Right renal cortex interstitium (tissue), 3 donors: ENCODE measurements around the gene ADAMTS2. TPM values are rescaled to one million over a fixed set of nuclear protein-coding genes. Genes with fewer than 3 reads are reported as not detected.

Experiments
- DNase-seq, 3 donors: peaks; one replicate each; pipeline ENCODE4 v3.0.0-alpha.2; 2013; ENCODE audit warnings: low read depth in 3 of 3, low spot score in 2 of 3
- polyA plus RNA-seq, 3 donors: library from polyadenylated mRNA; unstranded; fragments of 120-200 nt; gene quantifications; one replicate each; pipeline ENCODE4 v1.2.1, GENCODE V29; 2013; ENCODE audit not compliant: insufficient read length in 3 of 3

Gene ADAMTS2
- polyA plus RNA-seq, 3 donors = 9.4 to 9.6 (median 9.4) TPM

DNA sequence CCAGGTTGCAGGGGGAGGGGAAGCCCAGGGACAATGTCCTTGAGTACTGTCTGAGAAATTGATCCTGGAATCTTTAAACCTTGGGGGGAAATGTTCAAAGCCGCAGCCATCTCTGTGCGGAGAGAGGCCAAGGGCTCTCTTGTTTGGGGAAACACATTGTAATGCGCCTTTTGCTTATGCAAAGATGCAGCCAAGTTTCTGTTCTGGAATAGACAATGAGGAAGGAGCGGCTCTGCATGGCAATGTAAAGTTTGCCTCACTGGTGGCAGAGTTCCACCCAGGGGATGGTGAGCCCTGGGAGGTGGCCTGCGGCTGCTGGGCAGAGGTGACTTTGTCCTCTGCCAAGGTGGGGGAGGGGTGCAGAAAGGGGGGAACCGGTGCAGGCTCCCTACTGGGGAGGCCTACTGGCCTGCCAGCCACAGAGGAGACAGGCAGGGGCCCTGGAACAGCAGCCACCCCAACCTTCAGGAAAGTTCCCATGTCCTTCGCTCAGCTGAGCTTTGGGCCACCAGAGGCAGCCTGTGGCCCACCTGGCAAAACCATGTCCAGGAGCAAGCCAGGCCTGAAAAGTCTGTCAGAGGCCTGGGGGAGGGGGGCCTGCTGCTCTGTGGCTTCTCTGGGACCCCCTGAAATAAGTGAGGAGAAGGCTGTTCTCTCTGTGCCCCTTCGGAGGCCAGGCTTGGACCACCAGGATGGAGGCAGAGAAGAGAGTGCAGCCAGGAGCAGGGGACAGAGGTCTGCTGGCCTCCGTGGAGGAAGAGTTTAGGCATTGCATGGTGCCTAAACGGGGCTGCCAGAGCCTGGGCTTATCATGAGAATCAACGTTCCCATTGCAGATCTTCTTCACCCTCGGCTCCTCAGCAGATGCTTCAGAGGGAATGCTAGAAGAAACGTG lies 157.3 kb downstream of the ADAMTS2 start:
- no peak for DNase-seq

DNA sequence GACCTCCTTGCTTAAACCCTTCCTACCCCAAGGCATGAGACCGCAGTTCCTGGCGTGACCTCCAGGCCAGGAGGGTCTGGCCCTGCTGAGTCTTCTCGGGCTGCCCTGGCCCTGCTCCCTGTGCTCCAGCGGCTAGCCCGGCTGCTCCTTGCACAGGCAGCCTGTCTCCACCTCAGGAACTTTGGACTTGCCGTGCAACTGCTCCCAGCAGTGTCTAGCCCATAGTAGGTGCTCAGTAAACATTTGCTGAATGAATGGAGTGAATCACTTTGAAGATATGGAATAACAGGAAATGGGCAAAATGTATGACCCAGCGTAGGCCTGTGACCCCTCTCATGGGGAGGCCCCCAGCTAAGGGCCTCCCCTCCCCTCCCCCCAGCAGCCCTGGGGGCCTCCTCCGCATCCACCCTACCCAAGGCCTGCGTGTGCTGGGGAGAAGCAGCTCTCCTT lies 158.0 kb downstream of the ADAMTS2 start:
- DNase-seq = no peak

GRCh38 chr5:179186801-179187200 lies 158.5 kb downstream of the ADAMTS2 start:
- no peak for DNase-seq

DNA sequence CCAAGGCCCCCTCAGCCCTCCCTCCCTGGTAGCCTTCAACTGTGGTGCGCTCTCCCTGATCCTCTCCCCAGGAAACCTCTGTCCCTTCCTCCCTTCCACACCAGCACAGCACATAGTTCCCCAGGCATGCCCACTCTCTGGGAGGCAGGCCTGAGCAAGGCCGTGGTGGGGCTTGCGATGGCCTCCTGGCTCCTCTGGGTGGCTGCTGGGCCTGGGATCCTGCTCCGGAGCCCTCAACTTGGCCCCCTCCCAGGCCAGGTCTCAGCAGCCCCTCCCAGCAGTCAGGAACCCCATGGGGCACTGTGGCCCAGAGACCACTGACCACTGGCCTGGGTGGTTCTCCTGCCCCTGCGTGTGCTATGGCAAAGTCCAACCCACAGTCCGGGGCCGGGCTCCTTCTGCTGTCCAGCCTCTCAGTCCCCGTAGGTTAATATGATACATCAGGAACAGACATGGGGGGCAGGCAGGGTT lies 159.3 kb downstream of the ADAMTS2 start:
- DNase-seq = no peak

DNA sequence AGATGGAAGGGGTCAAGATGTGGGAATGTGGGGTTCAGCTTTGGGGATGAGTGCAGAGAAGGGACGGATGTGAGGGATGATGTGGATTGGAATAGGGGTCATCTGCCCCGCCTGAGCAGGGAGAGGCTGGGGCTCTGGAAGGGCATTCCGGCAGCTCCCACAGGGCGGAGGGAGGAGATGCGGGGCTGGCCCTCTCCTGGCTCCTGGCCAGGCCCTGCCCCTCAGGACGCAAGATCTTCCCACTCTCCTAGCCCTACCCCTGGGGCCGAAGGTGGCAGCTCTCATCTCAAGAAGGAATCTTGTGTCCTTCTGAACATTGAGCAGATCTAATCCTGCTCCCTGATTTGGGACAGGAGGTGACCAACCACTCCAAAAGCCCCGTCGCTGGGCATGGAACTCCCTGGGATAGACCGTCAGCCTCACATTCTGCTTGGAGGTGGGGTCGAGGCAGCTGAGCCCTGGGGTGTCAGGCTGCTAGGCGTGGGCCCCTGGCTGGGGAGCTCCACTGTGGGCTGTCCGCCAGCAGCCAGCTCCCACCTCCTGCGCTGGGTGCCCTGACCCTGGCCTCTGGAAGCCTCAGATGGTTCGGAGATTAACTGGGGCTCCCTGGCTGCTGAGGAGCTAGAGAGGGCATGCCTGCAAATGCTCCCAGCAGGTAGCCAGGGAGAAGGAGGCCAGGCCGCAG lies 159.9 kb downstream of the ADAMTS2 start:
- no peak for DNase-seq

GRCh38 chr5:179184521-179185050 lies 160.7 kb downstream of the ADAMTS2 start:
- no peak for DNase-seq

DNA sequence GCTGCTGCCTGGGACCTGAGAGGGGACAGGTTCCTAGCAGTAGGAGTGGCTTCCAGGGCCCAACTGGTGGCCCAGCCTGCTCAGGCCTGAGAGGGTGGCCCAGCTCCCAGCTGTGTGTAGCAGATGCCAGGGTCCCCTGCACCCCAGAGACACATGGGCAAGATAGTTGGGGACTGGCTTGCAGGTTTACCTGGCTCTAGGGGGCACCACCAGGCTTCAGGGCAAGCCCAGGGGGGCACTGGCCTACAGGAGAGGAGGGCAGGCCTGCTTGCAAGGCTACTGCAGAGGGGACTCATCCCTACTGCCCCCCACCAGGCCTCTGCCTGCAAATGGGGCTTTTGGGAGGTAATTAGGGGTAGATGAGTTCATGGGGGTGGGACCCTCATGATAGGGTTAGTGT lies 161.8 kb downstream of the ADAMTS2 start:
- no peak for DNase-seq

DNA sequence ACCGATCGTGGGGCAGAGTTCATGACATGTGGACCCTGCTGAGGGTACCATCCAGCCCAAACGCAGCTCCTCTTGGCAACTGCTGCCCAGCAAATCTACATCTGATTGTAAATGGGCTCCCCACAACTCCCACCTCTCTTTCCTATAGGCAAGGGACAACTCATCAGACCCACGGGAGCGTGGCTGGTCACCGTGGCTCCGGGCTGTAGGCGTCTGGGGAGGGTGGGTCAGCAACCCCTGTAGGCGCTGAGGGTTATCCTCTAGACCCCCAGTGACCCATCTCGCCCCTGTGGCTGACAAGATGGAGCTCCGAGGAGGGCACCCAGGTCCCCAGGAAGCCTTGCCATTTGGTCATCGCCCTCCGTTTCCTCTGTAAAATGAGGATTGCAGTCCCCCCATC lies 162.7 kb downstream of the ADAMTS2 start:
- no peak for DNase-seq

- no peak for DNase-seq
Measured at GRCh38 chr5:179181988-179182387, 163.3 kb downstream of the ADAMTS2 start.

GRCh38 chr5:179180921-179181645 lies 164.2 kb downstream of the ADAMTS2 start:
- no peak for DNase-seq

DNA sequence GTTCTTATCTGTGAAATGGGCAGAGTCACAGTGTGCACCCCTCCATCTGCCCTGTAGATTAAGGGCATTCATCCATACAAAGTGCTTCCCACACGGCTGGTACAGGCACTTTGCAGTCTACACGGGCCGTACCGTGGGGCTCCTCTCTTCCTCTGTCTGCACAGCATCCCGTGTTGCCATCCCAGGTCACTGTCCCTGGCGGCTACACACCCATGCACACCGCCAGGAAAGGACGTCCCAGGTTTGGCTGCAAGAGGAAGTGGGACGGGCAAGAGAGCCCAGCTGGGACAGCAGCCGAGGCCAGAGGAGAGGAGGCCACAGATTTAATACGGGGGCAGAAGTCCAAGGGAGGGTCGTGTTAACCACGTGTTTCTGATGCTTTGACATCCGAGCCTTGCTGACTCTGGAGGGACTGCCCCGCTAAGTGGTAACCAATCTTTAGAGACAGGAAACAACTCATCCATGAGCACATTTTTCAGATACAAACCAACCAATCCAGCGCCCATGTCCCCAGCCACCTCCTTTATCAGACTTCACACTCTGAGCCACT lies 165.1 kb downstream of the ADAMTS2 start:
- DNase-seq = no peak

GRCh38 chr5:179177711-179178575 lies 167.3 kb downstream of the ADAMTS2 start:
- DNase-seq = no peak

DNA sequence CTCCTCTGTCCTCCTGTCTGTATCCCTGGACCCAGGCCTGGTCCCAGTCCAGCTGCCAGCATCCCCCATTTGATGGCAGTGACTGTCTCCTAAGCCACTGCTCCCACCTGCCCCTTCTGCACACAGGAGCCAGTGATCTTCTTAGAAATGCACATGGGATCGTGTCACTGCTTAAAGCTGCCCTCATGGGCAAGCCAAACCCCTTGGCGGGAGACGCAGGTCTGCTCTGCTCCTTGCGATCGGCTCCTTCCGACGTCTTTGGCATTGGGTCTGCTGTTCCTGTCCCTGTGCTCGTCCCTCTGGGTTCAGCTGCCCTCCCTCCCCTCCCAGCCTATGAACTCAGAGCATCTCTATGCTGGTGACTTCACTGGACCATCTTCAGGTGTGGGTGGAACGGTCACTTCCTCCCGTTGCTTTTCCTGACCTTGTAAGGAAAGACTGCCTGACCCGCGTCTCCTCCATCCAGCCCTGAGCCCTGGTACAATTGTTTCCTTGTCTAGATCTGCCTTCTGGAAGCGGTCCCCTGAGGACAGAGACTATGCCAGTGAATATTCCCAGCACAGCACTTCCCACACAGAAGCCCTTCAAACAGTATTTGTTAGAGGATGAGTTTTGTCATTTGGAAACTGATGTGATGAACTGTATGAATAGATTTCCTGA lies 168.6 kb downstream of the ADAMTS2 start:
- no peak for DNase-seq

DNA sequence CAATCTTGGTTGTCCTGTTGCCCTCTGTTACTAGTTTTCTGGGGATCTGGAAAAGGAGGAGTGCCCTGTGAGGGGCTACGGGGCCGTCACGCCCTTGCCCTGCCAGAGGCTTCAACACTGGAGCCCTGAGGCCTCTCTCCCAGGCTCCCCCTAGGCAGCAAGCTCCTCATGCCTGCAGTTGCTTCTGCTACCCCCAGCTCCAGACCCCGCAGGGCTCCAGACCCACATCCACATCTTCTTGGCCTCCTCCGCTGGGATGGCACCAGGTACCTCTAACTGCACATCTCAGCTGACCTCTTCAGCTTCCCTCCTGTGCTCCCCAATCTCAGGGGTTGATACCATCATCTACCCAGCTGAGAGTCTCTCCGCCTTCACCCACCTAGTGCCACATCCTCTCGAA lies 169.1 kb downstream of the ADAMTS2 start:
- no peak for DNase-seq

DNA sequence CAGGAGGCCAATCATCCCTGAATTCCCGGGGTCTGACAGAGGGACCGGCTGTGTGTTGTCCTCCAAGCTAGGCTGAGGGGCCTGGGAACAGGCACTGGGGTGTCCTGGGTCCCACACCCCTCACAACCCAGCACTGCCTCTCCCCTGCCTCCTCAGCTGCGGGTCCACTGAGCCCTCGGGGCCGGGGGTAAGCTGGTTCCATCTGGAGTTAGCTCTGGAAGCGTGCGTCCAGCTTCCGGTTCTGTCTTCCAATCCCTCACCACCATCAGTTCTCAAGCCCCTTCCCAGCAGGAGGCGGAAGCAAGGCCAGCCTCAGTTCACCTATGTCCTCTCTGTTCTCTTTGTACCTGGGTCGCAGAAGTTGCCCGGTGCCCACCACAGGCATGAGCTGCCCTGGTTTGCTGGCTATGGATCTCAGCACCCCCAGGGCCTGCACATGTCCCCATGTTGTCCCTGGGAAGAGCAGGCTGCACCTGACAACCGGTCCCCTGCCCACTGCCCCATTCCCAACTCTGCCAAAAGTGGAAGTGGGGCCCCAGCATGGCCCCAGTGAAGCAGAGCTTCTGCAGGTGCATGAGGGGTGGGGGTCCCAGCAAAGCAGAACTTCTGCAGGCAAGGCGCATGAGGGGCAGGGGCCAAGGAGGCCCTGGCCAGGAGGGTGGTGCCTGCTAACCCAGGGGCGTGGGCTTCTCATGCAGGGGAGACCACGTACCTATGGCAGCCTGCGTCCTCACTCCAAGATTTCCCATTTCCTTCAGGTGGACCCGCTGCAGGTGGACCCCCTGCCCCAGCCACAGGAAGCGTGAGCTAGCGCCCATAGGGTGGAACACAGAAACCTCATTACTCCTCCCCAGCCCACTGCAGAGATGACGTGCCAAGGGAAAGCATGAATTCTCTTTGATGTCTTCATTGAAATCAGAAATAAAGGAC lies 173.2 kb downstream of the ADAMTS2 start:
- DNase-seq = no peak

- DNase-seq = no peak
Measured at GRCh38 chr5:179171251-179171815, 173.9 kb downstream of the ADAMTS2 start.

DNA sequence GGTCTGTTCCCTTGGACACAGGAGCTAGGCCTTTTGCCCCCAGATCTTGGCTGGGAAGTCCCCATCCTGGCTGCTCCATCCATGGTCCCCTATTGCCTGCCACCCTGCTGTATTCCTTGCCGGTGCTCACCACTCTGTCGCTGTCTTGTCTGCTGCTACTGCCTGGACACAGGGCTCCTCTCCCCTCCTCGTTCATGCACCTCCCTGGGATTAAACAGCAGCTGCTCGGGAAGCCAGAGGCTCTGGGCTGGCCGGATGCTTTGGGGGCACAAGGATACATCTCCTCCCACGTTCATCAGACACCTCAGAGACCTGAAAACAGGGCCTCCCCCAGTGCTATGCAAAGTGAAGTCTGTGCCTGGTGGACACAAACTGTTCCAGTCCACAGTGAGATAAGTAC lies 174.7 kb downstream of the ADAMTS2 start:
- DNase-seq = no peak

DNA sequence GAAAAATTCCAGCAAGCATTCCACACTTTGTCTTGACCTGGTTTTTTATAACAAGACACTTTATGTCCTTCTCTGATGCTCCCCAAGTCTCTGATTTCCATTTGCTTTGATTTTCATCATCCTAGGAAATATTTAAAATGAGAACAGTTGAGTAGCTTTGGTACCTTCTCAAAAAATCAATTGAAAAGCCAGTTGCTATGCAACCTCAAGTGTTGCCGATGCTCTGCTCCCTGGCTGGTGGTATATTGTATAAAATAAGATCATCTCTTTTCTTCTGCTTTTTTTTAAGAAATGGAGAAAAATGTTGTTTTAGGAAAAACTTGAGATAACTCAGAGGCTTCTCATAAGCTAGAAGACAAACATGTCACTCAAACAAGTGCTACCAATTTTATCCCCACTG lies 175.4 kb downstream of the ADAMTS2 start:
- DNase-seq = no peak
